Upper lobe of right lung (tissue), 1 donor: ENCODE data around the gene SFMBT1. TPM values are rescaled to one million over a fixed set of nuclear protein-coding genes. Genes with fewer than 3 reads are reported as not detected.

ENCODE experiments used
- ATAC-seq: fragments of 200-7000 bp; cut with Tn5 transposase; one replicate; pipeline ENCODE4 v1.9.1; 2020; ENCODE audit warnings: mild to moderate bottlenecking, moderate library complexity
- DNase-seq: peaks from one replicate; pipeline ENCODE4 v3.0.0-alpha.2; 2020
- H3K27ac ChIP-seq: fragments of 200-600 bp; one replicate; pipeline ENCODE4 v1.8.0; 2022
- H3K27me3 ChIP-seq: fragments of 200-600 bp; one replicate; pipeline ENCODE4 v1.8.0; 2022; ENCODE audit warnings: mild to moderate bottlenecking
- H3K36me3 ChIP-seq: fragments of 200-600 bp; one replicate; pipeline ENCODE4 v1.8.0; 2022
- H3K4me1 ChIP-seq: fragments of 200-600 bp; one replicate; pipeline ENCODE4 v1.8.0; 2022
- H3K4me3 ChIP-seq: fragments of 200-600 bp; one replicate; pipeline ENCODE4 v1.8.0; 2022; ENCODE audit warnings: mild to moderate bottlenecking
- H3K9me3 ChIP-seq: fragments of 200-600 bp; one replicate; pipeline ENCODE4 v1.8.0; 2022
- intact Hi-C: fragments of 100-400 bp; cut with DNase I; formaldehyde crosslinking; loops from one replicate; pipeline ENCODE4 v1.11.0; 2022
- total RNA-seq: library from RNA; stranded (reverse); fragmentation: NEBNext Ultra II Directional; extraction: Animal tissue kit (Norgen Biotek cat#: 25700); gene quantifications from one replicate; pipeline ENCODE4 v1.2.1, GENCODE V29; 2021
- TF ChIP-seq, protein P1 (sequence below): fragments of 200-600 bp; IDR thresholded peaks from one replicate; pipeline ENCODE4 v1.8.0; 2022; ENCODE audit warnings: antibody characterized with exemption
- donor health status: DM: no; HTN: yes; CAD: no; lungs with severe emphysema.

Gene SFMBT1
- total RNA-seq, 1 donor from 2014 or later, result 17.2 TPM

DNA sequence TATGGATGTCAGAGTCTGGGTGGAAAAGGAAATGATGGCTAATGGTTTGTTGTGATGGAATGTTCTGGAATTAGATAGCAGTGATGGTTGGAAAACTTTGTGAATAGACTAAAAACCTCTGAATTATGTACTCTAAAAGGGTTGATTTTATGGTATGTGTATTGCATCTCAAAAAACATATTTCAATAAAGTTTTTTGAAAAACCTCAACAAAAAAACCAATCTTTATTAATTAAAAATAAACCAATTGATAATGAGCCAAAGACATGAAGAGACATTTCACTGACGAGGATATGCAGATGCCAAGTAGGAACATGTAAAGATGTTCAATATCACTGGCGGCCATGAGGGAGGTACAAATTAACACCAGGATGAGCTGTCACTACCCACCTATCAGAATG lies 78.5 kb downstream of the SFMBT1 start:
- ATAC-seq, result no peak

DNA sequence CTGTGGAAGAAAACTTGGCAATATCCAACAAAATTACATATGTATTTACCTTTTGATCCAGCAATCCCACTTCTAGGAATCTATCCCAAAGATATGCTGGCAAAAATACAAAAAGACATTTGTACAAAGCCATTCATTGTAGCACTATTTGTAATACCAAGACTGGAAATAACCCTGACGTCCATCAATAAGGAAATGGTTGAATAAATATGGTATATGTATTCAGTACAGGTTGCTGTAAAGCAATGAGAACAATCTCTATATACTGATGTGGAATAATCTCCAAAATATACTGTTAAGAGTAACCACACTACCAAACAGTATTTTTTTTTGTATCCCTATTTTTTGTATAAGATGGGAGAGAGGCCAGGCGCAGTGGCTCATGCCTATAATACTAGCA lies 83.7 kb downstream of the SFMBT1 start:
- Histone ChIP-seq H3K4me3 (no peak overlapping the region), H3K27ac (no peak overlapping the region), H3K36me3 (peaks cover 5% of the 10 kb centered on the region), H3K27me3 (no peaks in the 10 kb centered on the region), H3K9me3 (no peaks in the 10 kb centered on the region), H3K4me1 (no peaks in the 10 kb centered on the region)
- TF ChIP-seq, protein P1, sequence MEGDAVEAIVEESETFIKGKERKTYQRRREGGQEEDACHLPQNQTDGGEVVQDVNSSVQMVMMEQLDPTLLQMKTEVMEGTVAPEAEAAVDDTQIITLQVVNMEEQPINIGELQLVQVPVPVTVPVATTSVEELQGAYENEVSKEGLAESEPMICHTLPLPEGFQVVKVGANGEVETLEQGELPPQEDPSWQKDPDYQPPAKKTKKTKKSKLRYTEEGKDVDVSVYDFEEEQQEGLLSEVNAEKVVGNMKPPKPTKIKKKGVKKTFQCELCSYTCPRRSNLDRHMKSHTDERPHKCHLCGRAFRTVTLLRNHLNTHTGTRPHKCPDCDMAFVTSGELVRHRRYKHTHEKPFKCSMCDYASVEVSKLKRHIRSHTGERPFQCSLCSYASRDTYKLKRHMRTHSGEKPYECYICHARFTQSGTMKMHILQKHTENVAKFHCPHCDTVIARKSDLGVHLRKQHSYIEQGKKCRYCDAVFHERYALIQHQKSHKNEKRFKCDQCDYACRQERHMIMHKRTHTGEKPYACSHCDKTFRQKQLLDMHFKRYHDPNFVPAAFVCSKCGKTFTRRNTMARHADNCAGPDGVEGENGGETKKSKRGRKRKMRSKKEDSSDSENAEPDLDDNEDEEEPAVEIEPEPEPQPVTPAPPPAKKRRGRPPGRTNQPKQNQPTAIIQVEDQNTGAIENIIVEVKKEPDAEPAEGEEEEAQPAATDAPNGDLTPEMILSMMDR, result no peak
- intact Hi-C loops, result no loop called here
- ATAC-seq, result no peak
- DNase-seq, result no peak

More for the DNA sequence above, 78.5 kb downstream of the SFMBT1 start:
- Histone ChIP-seq H3K27ac (no peak overlapping the region), H3K9me3 (no peaks in the 10 kb centered on the region), H3K4me1 (no peaks in the 10 kb centered on the region), H3K27me3 (no peaks in the 10 kb centered on the region), H3K4me3 (no peak overlapping the region), H3K36me3 (no peaks in the 10 kb centered on the region)
- intact Hi-C loops, result no loop called here
- TF ChIP-seq, protein P1, result no peak
- DNase-seq, result no peak

DNA sequence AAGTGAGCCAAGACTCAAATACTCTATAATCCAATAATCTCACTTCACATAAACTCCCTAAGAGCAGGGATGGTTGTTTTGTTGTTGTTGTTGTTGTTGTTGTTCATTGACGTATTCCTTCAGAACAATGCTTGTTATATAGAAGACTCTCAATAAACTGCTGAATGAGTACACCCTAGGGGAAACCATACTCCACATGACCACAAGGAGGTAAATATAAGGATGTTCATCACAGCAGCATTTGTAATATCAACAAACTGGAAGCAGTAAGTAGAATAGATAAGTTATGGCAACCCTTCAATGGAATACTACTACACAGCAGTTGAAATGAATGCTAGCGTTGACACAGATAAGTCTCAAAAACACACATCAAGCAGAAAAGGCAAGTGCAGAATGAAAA lies 86.1 kb downstream of the SFMBT1 start:
- TF ChIP-seq, protein P1, result no peak

DNA sequence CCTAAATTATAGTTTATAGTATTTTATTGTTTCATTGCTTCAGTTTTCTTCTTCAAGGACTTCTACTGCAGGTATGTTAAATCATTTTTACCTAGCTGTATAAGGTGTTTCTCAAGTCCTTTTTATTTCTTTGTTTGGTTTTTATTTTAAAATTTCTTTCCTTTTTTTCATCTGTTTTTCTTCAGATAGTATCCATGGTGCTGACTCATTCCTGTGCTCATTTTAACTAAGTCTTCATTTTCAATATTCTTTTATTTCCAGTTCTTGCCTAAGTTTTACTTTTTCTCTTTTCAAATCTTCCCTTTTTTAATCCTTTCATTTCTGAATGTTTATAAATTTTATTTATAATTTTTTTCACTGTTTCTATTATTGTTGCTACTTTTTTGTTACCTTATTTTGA lies 106.3 kb downstream of the SFMBT1 start:
- H3K4me1 ChIP-seq, result peaks cover 3% of the 10 kb centered on the region
- no peak overlapping the region for H3K4me3 ChIP-seq
- H3K9me3 ChIP-seq, result no peaks in the 10 kb centered on the region
- ATAC-seq (no peak), DNase-seq (no peak)
- no peak overlapping the region for H3K27ac ChIP-seq
- no peaks in the 10 kb centered on the region for H3K27me3 ChIP-seq
- intact Hi-C loops, result no loop called here
- H3K36me3 ChIP-seq, result no peaks in the 10 kb centered on the region
- TF ChIP-seq, protein P1, result no peak

More for the DNA sequence above, 86.1 kb downstream of the SFMBT1 start:
- Histone ChIP-seq H3K9me3 (no peaks in the 10 kb centered on the region), H3K27me3 (no peaks in the 10 kb centered on the region), H3K36me3 (peaks cover 5% of the 10 kb centered on the region), H3K27ac (no peak overlapping the region), H3K4me1 (no peaks in the 10 kb centered on the region), H3K4me3 (no peak overlapping the region)
- DNase-seq (no peak), ATAC-seq (no peak)
- intact Hi-C loops, result no loop called here

DNA sequence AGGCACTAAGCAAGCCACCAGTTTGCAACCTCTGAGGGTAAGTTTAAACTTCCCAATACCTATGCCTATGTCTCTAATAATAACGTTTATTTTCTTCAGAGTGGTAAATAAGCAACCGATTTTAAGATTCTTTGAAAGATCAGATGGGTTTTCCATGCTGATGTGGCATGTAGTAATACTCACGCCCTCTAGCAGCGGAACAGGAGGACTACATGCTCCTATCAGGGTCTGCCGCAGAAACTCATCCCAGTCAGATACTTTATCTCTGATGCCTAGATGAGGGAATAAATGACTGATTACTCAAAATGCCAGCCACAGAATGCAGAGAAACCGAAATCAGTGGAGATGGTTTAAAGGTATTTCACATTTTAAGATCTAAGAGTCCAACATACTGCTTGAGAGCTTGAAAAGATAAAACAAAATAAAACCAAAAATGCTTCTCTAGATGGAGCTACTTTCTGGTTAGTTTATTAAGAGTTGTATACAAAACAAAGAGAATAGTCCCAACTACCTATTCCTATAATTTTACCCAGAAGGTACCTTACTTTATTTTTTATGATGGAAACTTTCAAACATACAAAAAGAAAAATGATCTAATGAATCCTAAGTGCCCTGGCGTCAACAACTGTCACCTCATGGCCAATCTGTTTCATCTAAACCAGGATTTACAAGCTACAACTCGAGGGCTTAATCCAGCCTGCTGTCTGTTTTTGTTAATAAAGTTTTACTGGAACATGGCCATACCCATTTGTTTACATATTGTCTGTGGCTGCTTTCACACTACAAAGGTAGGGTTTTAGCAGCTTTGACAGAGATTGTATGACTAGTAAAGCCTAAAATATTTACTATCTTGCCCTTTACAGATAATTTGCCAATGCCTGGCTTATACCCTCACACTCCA lies 111.0 kb downstream of the SFMBT1 start:
- H3K27me3 ChIP-seq, result no peaks in the 10 kb centered on the region
- TF ChIP-seq, protein P1, result peak; percentile 83
- ATAC-seq (peak; percentile 94), DNase-seq (no peak)
- H3K4me1 ChIP-seq, result peaks cover 3% of the 10 kb centered on the region
- H3K9me3 ChIP-seq, result no peaks in the 10 kb centered on the region
- intact Hi-C loops, result no loop called here
- H3K4me3 ChIP-seq, result no peak overlapping the region
- no peak overlapping the region for H3K27ac ChIP-seq
- H3K36me3 ChIP-seq, result no peaks in the 10 kb centered on the region
